BLaER1 treated with 17β-estradiol and CSF1 and Interleukin-3, amounts not matched to agents 10 nM and 100 nM (cell line): ENCODE measurements around the gene TMEM163.

Experiments used
- H3K27ac ChIP-seq, 11 experiments: shearing (Covaris generic); formaldehyde crosslinking; 2 replicates each; pipeline ENCODE4 v1.8.1; 2022
- H3K27me3 ChIP-seq, 11 experiments: shearing (Covaris generic); formaldehyde crosslinking; 2 replicates each; pipeline ENCODE4 v1.8.1; 2022
- H3K36me3 ChIP-seq, 11 experiments: shearing (Covaris generic); formaldehyde crosslinking; 2 replicates each; pipeline ENCODE4 v1.8.1; 2022
- H3K4me1 ChIP-seq, 10 experiments: shearing (Covaris generic); formaldehyde crosslinking; 2 replicates each; pipeline ENCODE4 v1.8.1; 2022
- H3K4me2 ChIP-seq, 11 experiments: shearing (Covaris generic); formaldehyde crosslinking; 2 replicates each; pipeline ENCODE4 v1.8.1; 2022
- H3K4me3 ChIP-seq, 10 experiments: shearing (Covaris generic); formaldehyde crosslinking; 2 replicates each; pipeline ENCODE4 v1.8.1; 2022
- H3K9ac ChIP-seq, 11 experiments: shearing (Covaris generic); formaldehyde crosslinking; 2 replicates each; pipeline ENCODE4 v1.8.1; 2022
- H3K9me3 ChIP-seq, 11 experiments: shearing (Covaris generic); formaldehyde crosslinking; replicated peaks in 1 of 11; 2 replicates each; pipeline ENCODE4 v1.8.1; 2022
- H4K20me1 ChIP-seq, 11 experiments: shearing (Covaris generic); formaldehyde crosslinking; 2 replicates each; pipeline ENCODE4 v1.8.1; 2022
- Cebpa-rat ChIP-seq, 11 experiments: shearing (Covaris generic); IDR thresholded peaks; 2 replicates each; pipeline ENCODE4 v1.8.1; 2022

The TMEM163 gene

GRCh38 chr2:134679294-134679693 lies 39.5 kb downstream of the TMEM163 start:
- Histone ChIP-seq H3K9ac (no peak overlapping the region), H3K4me1 (peaks cover 13 to 52% (median 33%) of the 10 kb centered on the region in 10 experiments), H3K36me3 (no peaks in the 10 kb centered on the region), H3K4me3 (no peak overlapping the region), H3K4me2 (peak overlapping the region in 8 of 11 experiments; percentile 12 to 53 (median 48); a peak in 11 of 22 replicates), H3K9me3 (no peaks in the 10 kb centered on the region), H3K27me3 (no peaks in the 10 kb centered on the region), H3K27ac (no peak overlapping the region), H4K20me1 (no peaks in the 10 kb centered on the region)
- TF ChIP-seq Cebpa-rat (IDR thresholded peaks at IDR 0.05) = no peak

- no peak overlapping the region for H3K27ac ChIP-seq
- H3K36me3 ChIP-seq = no peaks in the 10 kb centered on the region
- no peaks in the 10 kb centered on the region for H3K9me3 ChIP-seq
- peak overlapping the region in 9 of 11 experiments; percentile 2 to 81 (median 31); a peak in 13 of 22 replicates for H3K4me2 ChIP-seq
- H4K20me1 ChIP-seq = no peaks in the 10 kb centered on the region
- 0 out of 22 replicates have a peak overlapping the region, but pooled peaks of 1 of the 11 experiments have one; percentile 3 for H3K9ac ChIP-seq
- H3K27me3 ChIP-seq = no peaks in the 10 kb centered on the region
- TF ChIP-seq Cebpa-rat (IDR thresholded peaks at IDR 0.05) = no peak
- no peak overlapping the region for H3K4me3 ChIP-seq
- peaks cover 13 to 52% (median 33%) of the 10 kb centered on the region in 10 experiments for H3K4me1 ChIP-seq
These were observed 40.7 kb downstream of the TMEM163 start for GRCh38 chr2:134677856-134678756.

GRCh38 chr2:134676960-134677359 lies 41.8 kb downstream of the TMEM163 start:
- no peaks in the 10 kb centered on the region for H3K36me3 ChIP-seq
- no peaks in the 10 kb centered on the region for H4K20me1 ChIP-seq
- H3K9me3 ChIP-seq = no peaks in the 10 kb centered on the region
- H3K27ac ChIP-seq = no peak overlapping the region; a peak in 1 of 22 replicates
- H3K9ac ChIP-seq = peak overlapping the region in 1 of 11 experiments; percentile 26; a peak in 1 of 22 replicates
- peak overlapping the region; percentile 52 to 81 (median 64) for H3K4me2 ChIP-seq
- H3K4me3 ChIP-seq = no peak overlapping the region
- no peaks in the 10 kb centered on the region for H3K27me3 ChIP-seq
- no peak for TF ChIP-seq Cebpa-rat (IDR thresholded peaks at IDR 0.05)
- peaks cover 13 to 52% (median 33%) of the 10 kb centered on the region in 10 experiments for H3K4me1 ChIP-seq

GRCh38 chr2:134675314-134675713 lies 43.5 kb downstream of the TMEM163 start:
- H3K4me1 ChIP-seq = peaks cover 21 to 66% (median 47%) of the 10 kb centered on the region in 10 experiments
- no peak overlapping the region for H3K27ac ChIP-seq
- H3K4me3 ChIP-seq = no peak overlapping the region
- H3K9ac ChIP-seq = no peak overlapping the region
- no peaks in the 10 kb centered on the region for H4K20me1 ChIP-seq
- no peaks in the 10 kb centered on the region for H3K27me3 ChIP-seq
- no peak for TF ChIP-seq Cebpa-rat (IDR thresholded peaks at IDR 0.05)
- no peaks in the 10 kb centered on the region for H3K36me3 ChIP-seq
- peak overlapping the region in 4 of 11 experiments; percentile 1 to 26 (median 11); a peak in 4 of 22 replicates for H3K4me2 ChIP-seq
- H3K9me3 ChIP-seq = no peaks in the 10 kb centered on the region

GRCh38 chr2:134674687-134675086 lies 44.1 kb downstream of the TMEM163 start:
- no peaks in the 10 kb centered on the region for H3K27me3 ChIP-seq
- H3K4me3 ChIP-seq = no peak overlapping the region
- no peaks in the 10 kb centered on the region for H4K20me1 ChIP-seq
- no peak for TF ChIP-seq Cebpa-rat (IDR thresholded peaks at IDR 0.05)
- H3K27ac ChIP-seq = no peak overlapping the region
- no peak overlapping the region for H3K4me2 ChIP-seq
- H3K4me1 ChIP-seq = peaks cover 25 to 68% (median 50%) of the 10 kb centered on the region in 10 experiments
- H3K9me3 ChIP-seq = no peaks in the 10 kb centered on the region
- H3K36me3 ChIP-seq = no peaks in the 10 kb centered on the region
- H3K9ac ChIP-seq = no peak overlapping the region

- H3K27me3 ChIP-seq = no peaks in the 10 kb centered on the region
- peaks cover 14 to 58% (median 45%) of the 10 kb centered on the region in 10 experiments for H3K4me1 ChIP-seq
- H3K27ac ChIP-seq = no peak overlapping the region
- H3K36me3 ChIP-seq = no peaks in the 10 kb centered on the region
- no peak overlapping the region for H3K4me3 ChIP-seq
- no peak overlapping the region for H3K9ac ChIP-seq
- H3K4me2 ChIP-seq = peak overlapping the region in 8 of 11 experiments; percentile 16 to 72 (median 66); a peak in 11 of 22 replicates
- no peak for TF ChIP-seq Cebpa-rat (IDR thresholded peaks at IDR 0.05)
- H3K9me3 ChIP-seq = no peaks in the 10 kb centered on the region
- no peaks in the 10 kb centered on the region for H4K20me1 ChIP-seq
These were observed 47.3 kb downstream of the TMEM163 start for GRCh38 chr2:134671513-134671912.

- H3K4me2 ChIP-seq = peak overlapping the region; percentile 54 to 72 (median 67); a peak in 20 of 22 replicates
- H3K36me3 ChIP-seq = no peaks in the 10 kb centered on the region
- H3K4me3 ChIP-seq = no peak overlapping the region
- H3K27me3 ChIP-seq = no peaks in the 10 kb centered on the region
- H3K9me3 ChIP-seq = no peaks in the 10 kb centered on the region
- H3K4me1 ChIP-seq = peaks cover 14 to 54% (median 43%) of the 10 kb centered on the region in 10 experiments
- no peaks in the 10 kb centered on the region for H4K20me1 ChIP-seq
- no peak for TF ChIP-seq Cebpa-rat (IDR thresholded peaks at IDR 0.05)
- no peak overlapping the region for H3K9ac ChIP-seq
- no peak overlapping the region for H3K27ac ChIP-seq
These were observed 47.8 kb downstream of the TMEM163 start for GRCh38 chr2:134670955-134671354.

- TF ChIP-seq Cebpa-rat (IDR thresholded peaks at IDR 0.05) = peak in 1 of 11 experiments; percentile 38; a peak in 2 of 22 replicates
- no peaks in the 10 kb centered on the region for H4K20me1 ChIP-seq
- no peak overlapping the region for H3K9ac ChIP-seq
- H3K27ac ChIP-seq = peak overlapping the region in 1 of 11 experiments; percentile 8; a peak in 1 of 22 replicates
- peak overlapping the region; percentile 54 to 72 (median 67) for H3K4me2 ChIP-seq
- H3K4me3 ChIP-seq = no peak overlapping the region
- no peaks in the 10 kb centered on the region for H3K9me3 ChIP-seq
- H3K36me3 ChIP-seq = no peaks in the 10 kb centered on the region
- peaks cover 14 to 44% (median 38%) of the 10 kb centered on the region in 10 experiments for H3K4me1 ChIP-seq
- H3K27me3 ChIP-seq = no peaks in the 10 kb centered on the region
These were observed 48.8 kb downstream of the TMEM163 start for GRCh38 chr2:134669731-134670669.
